Endothelial cell of umbilical vein (primary cell): Measurements from ENCODE around the gene SORCS2. TPM values are rescaled to one million over a fixed set of nuclear protein-coding genes. Genes with fewer than 3 reads are reported as not detected.

Experiments
- BruUV-seq: library from RNA; stranded (reverse); fragments of 400-500 nt; replicated peaks from 2 replicates; lab custom pipeline; 2021; lab: Mats Ljungman, UMichigan
- CTCF ChIA-PET: fragments of 300-600, 350-600 bp; sonication (Branson Sonifier 250); formaldehyde crosslinking; loops from one replicate; lab custom pipeline; 2021; ENCODE audit warnings: antibody characterized with exemption, inconsistent platforms; lab: Charles Lee
- POLR2A ChIA-PET: fragments of 300-600, 350-600 bp; sonication (Branson Sonifier 250); formaldehyde crosslinking; loops from one replicate; lab custom pipeline; 2021; ENCODE audit warnings: antibody characterized with exemption, inconsistent platforms; lab: Charles Lee
- DNase-seq: peaks from one replicate; pipeline ENCODE4 v3.0.0-alpha.2; 2011; ENCODE audit warnings: low read depth, low spot score
- FAIRE-seq: peaks from 2 replicates; lab custom pipeline; 2011; peaks lifted over from hg19 to GRCh38; lab: Jason Lieb, UNC
- H2AFZ ChIP-seq: 2 replicates; pipeline ENCODE4 v1.6.0; 2012; ENCODE audit warnings: low read depth, low read length, control low read depth, inconsistent platforms
- H3K27ac ChIP-seq: 2 replicates; pipeline ENCODE4 v1.5.1; 2011; ENCODE audit warnings: low read depth, mild to moderate bottlenecking, control low read depth, low read length, moderate library complexity; ENCODE audit not compliant: insufficient read depth
- H3K27me3 ChIP-seq, 2 experiments: 2 replicates each; pipeline versions ENCODE4 v1.6.0 to v1.6.1; 2011; ENCODE audit warnings: low read length in 2 of 2, mixed read lengths in 1 of 2; ENCODE audit not compliant: control insufficient read depth in 2 of 2, insufficient read depth in 2 of 2
- H3K36me3 ChIP-seq, 2 experiments: 2 replicates in 1 of 2; 3 replicates in 1 of 2; pipeline ENCODE4 v1.5.1; 2011; ENCODE audit warnings: low read length in 2 of 2, mild to moderate bottlenecking in 1 of 2, moderate library complexity in 1 of 2; ENCODE audit not compliant: control insufficient read depth in 2 of 2, insufficient read depth in 2 of 2; ENCODE audit errors: extremely low read depth in 1 of 2
- H3K4me1 ChIP-seq: 3 replicates; pipeline ENCODE4 v1.5.1; 2011; ENCODE audit warnings: mild to moderate bottlenecking, low read length; ENCODE audit not compliant: control insufficient read depth, insufficient read depth; ENCODE audit errors: extremely low read depth
- H3K4me2 ChIP-seq: 2 replicates; pipeline ENCODE4 v1.6.1; 2011; ENCODE audit warnings: low read length, control low read depth, mixed read lengths; ENCODE audit not compliant: insufficient read depth
- H3K4me3 ChIP-seq, 3 experiments: fragments of 200-600 bp in 1 of 3; sonication (generic), shearing (Covaris generic) in 1 of 3; replicated peaks in 1 of 3; 2 replicates each; pipeline ENCODE4 v1.5.1; 2011 to 2016; ENCODE audit warnings: control low read depth in 3 of 3, low read length in 3 of 3, mild to moderate bottlenecking in 2 of 3, inconsistent platforms in 1 of 3, low read depth in 1 of 3, moderate library complexity in 1 of 3; ENCODE audit not compliant: insufficient read depth in 1 of 3
- H3K79me2 ChIP-seq: 2 replicates; pipeline ENCODE4 v1.6.0; 2012; ENCODE audit warnings: low read length, inconsistent platforms; ENCODE audit not compliant: control insufficient read depth, insufficient read depth
- H3K9ac ChIP-seq: replicated peaks from 2 replicates; pipeline ENCODE3; 2011; ENCODE audit warnings: low read length, control low read depth; ENCODE audit not compliant: insufficient read depth; ENCODE audit errors: extremely low read depth
- H3K9me1 ChIP-seq: replicated peaks from 3 replicates; pipeline ENCODE4 v1.6.0; 2011; ENCODE audit warnings: mild to moderate bottlenecking, low read length; ENCODE audit not compliant: control insufficient read depth, insufficient read depth; ENCODE audit errors: extremely low read depth
- H3K9me3 ChIP-seq: replicated peaks from 2 replicates; pipeline ENCODE4 v1.5.1; 2012; ENCODE audit warnings: low read length, inconsistent platforms; ENCODE audit not compliant: control insufficient read depth, insufficient read depth
- H4K20me1 ChIP-seq: replicated peaks from 2 replicates; pipeline ENCODE3; 2011; ENCODE audit warnings: mild to moderate bottlenecking, low read length; ENCODE audit not compliant: control insufficient read depth, insufficient read depth; ENCODE audit errors: extremely low read depth
- EZH2 ChIP-seq: IDR thresholded peaks from 2 replicates; pipeline ENCODE4 v1.6.1; 2012; ENCODE audit warnings: borderline replicate concordance, low read depth, mild to moderate bottlenecking, moderate library complexity, low read length, inconsistent platforms; ENCODE audit not compliant: severe bottlenecking
- FOS ChIP-seq: IDR thresholded peaks from 2 replicates; pipeline ENCODE4 v1.6.1; 2011; ENCODE audit warnings: mild to moderate bottlenecking, low read length, moderate library complexity, borderline replicate concordance; ENCODE audit not compliant: insufficient read depth
- GATA2 ChIP-seq: IDR thresholded peaks from 2 replicates; pipeline ENCODE4 v1.7.0; 2011; ENCODE audit warnings: low read depth, mild to moderate bottlenecking, moderate library complexity, mixed read lengths, low read length; ENCODE audit not compliant: insufficient read length, insufficient read depth
- JUN ChIP-seq: IDR thresholded peaks from 2 replicates; pipeline ENCODE4 v1.6.1; 2011; ENCODE audit warnings: borderline replicate concordance, low read depth; ENCODE audit not compliant: insufficient read length, insufficient read depth
- MYC ChIP-seq: IDR thresholded peaks from one replicate; pipeline ENCODE4 v1.6.1; 2011; ENCODE audit warnings: mild to moderate bottlenecking, low read depth, low read length
- POLR2A ChIP-seq: IDR thresholded peaks from 2 replicates; pipeline ENCODE4 v1.6.1; 2012; ENCODE audit warnings: low read depth, mild to moderate bottlenecking, control low read depth, low read length
- POLR2AphosphoS5 ChIP-seq: IDR thresholded peaks from 2 replicates; pipeline ENCODE4 v1.6.1; 2012; ENCODE audit warnings: low read depth, mild to moderate bottlenecking, control low read depth, low read length, moderate library complexity; ENCODE audit not compliant: insufficient read depth
- dilution Hi-C: fragments of 300-500 bp; cut with MboI; formaldehyde crosslinking; loops from one replicate; pipeline ENCODE4 v1.15.0; 2019; ENCODE audit warnings: low sequenced_read_pairs; ENCODE audit not compliant: extremely low pct_ligation_motif_present
- intact Hi-C: fragments of 100-400 bp; cut with micrococcal nuclease; formaldehyde crosslinking; loops from one replicate; pipeline ENCODE4 v1.10.0; 2022
- polyA plus RNA-seq, 4 experiments: library from polyadenylated mRNA; depleted of rRNA in 3 of 4; stranded (reverse) in 3 of 4; unstranded in 1 of 4; fragments of >200 nt; gene quantifications; 2 replicates each; pipeline versions ENCODE4 v1.2.1 to v1.2.3, GENCODE V29; 2011 to 2012; ENCODE audit warnings: missing spikeins in 1 of 4
- total RNA-seq: library from RNA; stranded (reverse); gene quantifications from 2 replicates; pipeline ENCODE4 v1.2.3, GENCODE V29; 2021
- TF ChIP-seq, protein P1 (sequence below), 2 donors: IDR thresholded peaks; 1 replicate in 1 of 2; 2 replicates in 1 of 2; pipeline ENCODE4 v1.5.1; 2011; ENCODE audit warnings: low read length in 2 of 2, mild to moderate bottlenecking in 2 of 2, moderate library complexity in 2 of 2, control low read depth in 1 of 2, inconsistent platforms in 1 of 2, low read depth in 1 of 2; ENCODE audit not compliant: insufficient read depth in 1 of 2; ENCODE audit errors: extremely low read depth in 1 of 2
- TF ChIP-seq, protein P2 (sequence below): IDR thresholded peaks from 2 replicates; pipeline ENCODE4 v1.6.1; 2011; ENCODE audit not compliant: insufficient read depth, insufficient read length

Gene SORCS2
- total and polyA plus RNA-seq, 2 donors (not counting 3 experiments of a cell fraction or from before 2014, with no cell fraction given), result not detected

DNA sequence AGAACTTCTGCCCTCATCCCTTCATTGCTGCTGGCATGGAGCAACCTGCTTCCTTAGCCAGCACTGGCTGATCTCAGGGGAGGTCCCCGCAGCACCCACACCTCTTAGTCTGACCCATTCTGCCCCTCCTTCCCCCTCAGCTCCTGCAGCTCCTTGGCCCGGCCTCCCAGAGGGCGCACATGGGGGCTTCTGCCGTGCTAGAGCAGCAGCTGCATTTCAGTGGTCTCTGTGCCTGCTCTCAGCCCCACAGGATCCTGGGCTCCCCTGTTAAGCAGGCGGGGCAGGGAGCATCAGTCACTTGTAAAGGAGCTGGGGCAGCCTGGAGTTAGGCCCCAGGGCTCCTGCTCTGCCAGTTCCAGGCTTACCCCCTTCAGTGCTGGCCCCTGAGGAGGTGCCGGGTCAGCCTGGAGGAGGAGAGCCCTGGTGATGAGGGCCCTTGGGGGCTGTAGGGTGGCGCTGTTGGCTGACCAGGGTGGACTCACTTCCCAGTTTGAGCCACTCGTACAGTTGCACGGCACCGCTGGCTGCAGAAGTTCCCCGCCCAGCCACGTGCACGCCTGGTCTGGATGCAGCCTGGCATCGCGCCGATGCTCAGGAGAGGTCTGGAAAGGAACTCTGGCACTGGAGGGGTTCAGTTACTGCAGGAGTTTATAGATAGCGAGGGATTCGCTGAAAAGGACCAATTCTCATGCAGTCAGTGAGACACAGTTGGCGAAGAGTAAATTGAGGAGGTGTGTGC is 327.5 kb downstream of the SORCS2 start:
- H3K9me3 ChIP-seq, result no peaks in the 10 kb centered on the region
- DNase-seq (no peak), FAIRE-seq (no peak)
- peaks cover 3 to 5% of the 10 kb centered on the region in 2 experiments for H3K27me3 ChIP-seq
- H3K4me2 ChIP-seq, result no peak overlapping the region
- intact Hi-C loops, result loop anchor here (10.0 kb wide), 1 partner anchor 195 kb away; no protein-coding TSS in a partner anchor
- H3K4me3 ChIP-seq, result no peak overlapping the region
- H3K9ac ChIP-seq, result no peak overlapping the region
- no peaks in the 10 kb centered on the region for H3K4me1 ChIP-seq
- no peaks in the 10 kb centered on the region for H4K20me1 ChIP-seq
- dilution Hi-C loops, result no loop called here
- ChIA-PET POLR2A (no interaction called here), CTCF (no interaction called here)
- H3K79me2 ChIP-seq, result no peaks in the 10 kb centered on the region
- no peaks in the 10 kb centered on the region for H3K36me3 ChIP-seq
- H3K27ac ChIP-seq, result no peak overlapping the region
- H3K9me1 ChIP-seq, result no peaks in the 10 kb centered on the region
- no peak for TF ChIP-seq JUN
- TF ChIP-seq FOS, result no peak
- TF ChIP-seq GATA2, result no peak
- TF ChIP-seq MYC, result no peak
- TF ChIP-seq POLR2AphosphoS5, result no peak
- TF ChIP-seq, protein P1, sequence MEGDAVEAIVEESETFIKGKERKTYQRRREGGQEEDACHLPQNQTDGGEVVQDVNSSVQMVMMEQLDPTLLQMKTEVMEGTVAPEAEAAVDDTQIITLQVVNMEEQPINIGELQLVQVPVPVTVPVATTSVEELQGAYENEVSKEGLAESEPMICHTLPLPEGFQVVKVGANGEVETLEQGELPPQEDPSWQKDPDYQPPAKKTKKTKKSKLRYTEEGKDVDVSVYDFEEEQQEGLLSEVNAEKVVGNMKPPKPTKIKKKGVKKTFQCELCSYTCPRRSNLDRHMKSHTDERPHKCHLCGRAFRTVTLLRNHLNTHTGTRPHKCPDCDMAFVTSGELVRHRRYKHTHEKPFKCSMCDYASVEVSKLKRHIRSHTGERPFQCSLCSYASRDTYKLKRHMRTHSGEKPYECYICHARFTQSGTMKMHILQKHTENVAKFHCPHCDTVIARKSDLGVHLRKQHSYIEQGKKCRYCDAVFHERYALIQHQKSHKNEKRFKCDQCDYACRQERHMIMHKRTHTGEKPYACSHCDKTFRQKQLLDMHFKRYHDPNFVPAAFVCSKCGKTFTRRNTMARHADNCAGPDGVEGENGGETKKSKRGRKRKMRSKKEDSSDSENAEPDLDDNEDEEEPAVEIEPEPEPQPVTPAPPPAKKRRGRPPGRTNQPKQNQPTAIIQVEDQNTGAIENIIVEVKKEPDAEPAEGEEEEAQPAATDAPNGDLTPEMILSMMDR (IDR thresholded peaks at IDR 0.05; ENCODE audit: extremely low read depth in 1 of 2, insufficient read depth in 1 of 2, low read depth in 1 of 2, low read length in 2 of 2), result no peak
- no peak for TF ChIP-seq EZH2
- TF ChIP-seq POLR2A, result no peak
- TF ChIP-seq, protein P2, sequence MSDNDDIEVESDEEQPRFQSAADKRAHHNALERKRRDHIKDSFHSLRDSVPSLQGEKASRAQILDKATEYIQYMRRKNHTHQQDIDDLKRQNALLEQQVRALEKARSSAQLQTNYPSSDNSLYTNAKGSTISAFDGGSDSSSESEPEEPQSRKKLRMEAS, result no peak
- H2AFZ ChIP-seq, result no peak overlapping the region
- no TSS peak for BruUV-seq
